AG08395 (cell line): ENCODE data around the gene KBTBD12.

Experiments
- DNase-seq: peaks from one replicate; pipeline ENCODE4 v3.0.0; 2012; ENCODE audit warnings: mixed read lengths, low spot score

The KBTBD12 gene

DNA sequence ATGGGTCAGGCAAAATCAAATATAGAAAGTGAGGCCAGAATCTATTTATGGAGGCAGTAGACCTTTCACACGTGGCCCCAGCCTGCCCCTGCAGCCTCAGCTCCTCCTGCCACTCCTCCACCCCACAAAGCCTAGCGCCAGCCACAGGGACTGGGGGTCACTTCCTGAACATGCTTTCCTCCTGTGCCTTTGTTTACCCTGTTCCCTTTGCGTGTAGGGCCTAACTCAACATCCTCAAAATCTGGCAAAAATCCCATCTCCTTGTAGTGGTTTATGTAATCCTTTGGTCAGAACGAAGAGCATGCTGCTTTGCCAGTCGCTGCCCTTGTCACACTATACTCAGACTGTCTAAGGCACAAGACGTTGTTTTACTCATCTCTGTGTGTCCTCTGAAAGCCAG is 39.6 kb downstream of the KBTBD12 start:
- no peak for DNase-seq

DNA sequence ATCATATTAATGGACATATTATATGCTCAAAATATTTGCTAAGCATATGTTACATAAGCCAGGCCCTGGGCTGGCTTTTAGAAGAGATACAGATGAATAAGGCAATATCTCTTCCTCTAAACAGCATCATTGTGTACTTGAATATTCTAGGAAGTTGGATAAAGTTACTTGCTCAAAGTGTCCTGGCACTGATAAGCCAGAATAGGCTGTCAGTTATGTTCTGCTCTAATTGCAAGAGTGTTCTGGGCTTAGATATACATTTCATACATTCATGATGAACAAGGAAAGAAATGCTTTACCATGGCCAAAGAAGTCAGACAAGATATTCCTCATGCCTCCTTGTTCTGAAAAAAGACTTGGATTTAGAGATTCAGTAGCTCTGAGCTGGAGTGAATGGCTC is 40.7 kb downstream of the KBTBD12 start:
- DNase-seq, result no peak

DNA sequence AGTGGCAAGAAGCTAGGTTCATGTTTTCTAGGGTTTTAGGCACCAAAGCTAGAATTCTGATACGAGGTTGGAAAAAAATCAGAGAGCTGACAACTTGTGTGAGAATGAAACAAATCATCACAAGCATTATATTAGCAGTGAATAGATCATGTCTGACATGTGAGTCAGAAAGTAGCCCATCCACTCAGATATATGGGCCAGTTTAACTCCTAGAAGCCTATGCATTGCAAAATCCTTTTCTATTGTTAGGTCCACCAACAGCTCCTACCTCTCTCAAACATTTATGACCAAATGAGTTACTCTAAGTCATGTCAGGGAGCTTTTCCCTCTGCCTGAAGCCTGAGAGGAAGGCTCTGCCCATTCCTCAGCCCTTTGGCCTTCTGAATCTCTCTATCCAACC is 44.0 kb downstream of the KBTBD12 start:
- DNase-seq, result no peak

DNA sequence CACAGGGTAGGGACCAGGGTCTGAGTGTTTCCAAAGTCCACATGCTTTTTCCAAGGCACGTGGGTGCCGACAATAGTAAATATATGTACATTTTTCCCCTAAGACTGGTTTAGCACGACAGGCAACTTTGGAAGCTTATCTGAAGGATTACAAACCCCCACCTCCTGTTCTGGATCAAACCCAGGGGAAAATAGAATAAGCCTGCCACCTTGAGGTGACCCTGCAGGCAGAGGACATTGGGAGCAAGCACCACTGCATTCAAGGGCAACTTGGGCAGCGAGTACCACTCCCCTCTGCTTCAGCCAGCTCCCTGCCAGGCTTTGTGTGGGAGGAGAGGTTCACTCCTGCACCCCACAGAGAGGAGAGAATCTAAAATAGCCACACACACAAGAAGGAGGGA is 44.8 kb downstream of the KBTBD12 start:
- peak; percentile 20 for DNase-seq

DNA sequence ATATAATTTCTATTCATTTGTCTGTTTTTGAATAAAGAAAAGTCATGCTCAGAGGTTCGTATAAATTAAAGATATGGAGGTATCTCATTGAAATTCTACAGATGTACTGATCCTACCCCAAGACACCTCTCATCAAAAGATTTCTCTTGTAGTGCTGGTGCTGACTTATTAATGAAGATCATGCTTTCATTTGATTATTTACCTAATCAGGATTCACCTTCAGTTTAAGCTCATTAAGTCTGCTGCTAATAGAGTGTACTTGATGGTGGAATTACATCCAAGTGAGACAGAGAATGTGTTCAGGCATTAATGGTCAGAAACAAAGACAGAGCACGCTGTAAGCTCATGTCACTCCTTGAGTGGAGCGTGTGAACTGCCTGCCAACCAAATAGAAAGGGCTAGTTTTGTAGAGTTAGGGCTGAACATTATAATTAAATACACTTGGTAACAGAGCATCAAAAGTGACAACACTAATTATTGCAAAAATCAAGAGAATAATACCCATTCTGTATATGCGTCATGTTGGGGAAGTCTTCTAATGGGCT is 45.5 kb downstream of the KBTBD12 start:
- DNase-seq, result no peak

DNA sequence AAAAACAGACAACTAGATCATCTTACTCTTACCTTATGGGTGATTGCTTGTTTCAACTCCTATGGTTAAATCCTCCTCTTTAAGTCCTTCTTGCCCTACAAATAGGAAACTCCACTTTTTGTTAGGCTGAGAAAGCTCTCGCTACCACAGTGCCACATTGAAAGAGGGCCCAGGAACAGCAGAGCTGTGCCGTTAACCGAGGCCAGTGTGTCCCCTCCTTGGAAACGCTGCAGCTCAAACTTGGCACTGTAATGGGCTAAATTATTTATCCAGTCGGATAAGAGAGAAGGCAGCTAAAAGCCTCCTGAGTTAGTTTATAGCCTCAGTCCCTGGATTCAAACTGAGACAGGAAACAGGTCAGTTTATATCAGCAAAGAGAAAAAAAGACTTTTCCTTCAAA is 46.1 kb downstream of the KBTBD12 start:
- DNase-seq, result no peak

DNA sequence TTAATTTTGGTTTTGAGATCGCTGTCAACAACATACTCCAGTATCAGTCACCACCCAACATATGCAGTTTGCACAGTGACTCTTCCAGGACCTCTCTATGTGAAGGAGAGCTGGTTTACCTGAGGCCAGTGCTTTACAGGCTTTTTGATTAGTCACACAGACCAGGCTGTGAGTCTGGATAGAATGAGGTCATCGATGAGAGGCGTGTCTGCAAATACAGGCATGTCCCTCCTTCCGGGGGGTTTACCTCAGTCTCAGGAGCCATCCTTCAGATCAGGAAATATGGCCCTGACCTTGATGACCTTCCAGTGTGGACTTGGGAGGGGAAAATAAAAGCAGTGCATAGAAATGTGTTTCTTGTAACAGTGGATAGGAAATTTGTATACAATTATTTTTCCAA is 46.9 kb downstream of the KBTBD12 start:
- DNase-seq, result no peak

DNA sequence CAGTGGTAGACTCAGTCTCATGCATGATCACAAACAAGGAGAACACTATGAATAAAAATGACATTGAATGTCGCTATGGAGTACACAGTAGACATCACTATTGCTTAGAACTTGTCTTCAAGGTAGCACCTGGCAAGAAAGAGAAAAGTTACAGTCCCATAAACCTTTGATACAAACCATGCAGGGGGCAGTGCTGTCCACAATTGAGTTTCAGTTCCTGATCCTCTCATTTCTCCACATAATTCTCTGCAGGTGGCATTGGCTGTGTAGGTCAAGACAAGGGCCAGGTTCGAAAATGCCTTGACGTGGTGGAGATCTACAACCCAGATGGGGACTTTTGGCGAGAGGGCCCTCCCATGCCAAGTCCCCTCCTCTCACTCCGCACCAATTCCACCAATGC is 47.9 kb downstream of the KBTBD12 start:
- no peak for DNase-seq

DNA sequence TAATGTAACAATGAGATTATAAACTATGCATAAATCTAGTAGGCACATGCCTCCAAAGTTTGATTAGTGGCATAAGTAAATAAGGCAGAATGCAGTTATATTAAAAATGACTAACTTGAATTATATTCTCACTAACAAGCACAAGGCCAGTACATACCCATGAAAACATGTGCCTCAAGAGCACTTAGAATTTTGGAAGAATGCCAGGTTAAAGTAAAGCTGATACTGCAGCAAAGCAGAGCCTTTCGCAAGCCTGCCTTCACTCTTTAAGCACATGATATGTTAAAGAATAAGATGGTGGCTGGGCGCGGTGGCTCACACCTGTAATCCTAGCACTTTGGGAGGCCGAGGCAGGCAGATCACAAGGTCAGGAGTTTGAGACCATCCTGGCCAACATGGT is 49.0 kb downstream of the KBTBD12 start:
- DNase-seq, result no peak

DNA sequence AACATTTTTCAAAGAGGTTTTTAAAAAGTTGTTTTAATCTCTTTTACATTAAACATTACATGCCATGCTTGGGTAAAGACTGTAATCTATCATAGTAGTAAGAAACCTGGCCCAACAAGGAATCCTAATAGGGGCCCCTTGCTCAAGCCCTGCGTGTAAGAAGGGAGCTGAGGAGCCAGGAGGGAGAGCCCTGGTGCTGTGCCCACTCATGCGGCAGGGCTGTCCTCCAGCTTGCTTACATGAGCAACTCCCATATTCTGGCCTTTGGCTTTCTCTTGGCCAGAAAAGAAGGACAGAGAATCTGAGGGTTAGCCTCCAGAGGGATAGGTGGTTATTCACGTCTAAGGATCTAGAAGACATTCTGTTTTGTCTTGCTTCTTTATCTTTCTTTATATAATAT is 49.8 kb downstream of the KBTBD12 start:
- no peak for DNase-seq

DNA sequence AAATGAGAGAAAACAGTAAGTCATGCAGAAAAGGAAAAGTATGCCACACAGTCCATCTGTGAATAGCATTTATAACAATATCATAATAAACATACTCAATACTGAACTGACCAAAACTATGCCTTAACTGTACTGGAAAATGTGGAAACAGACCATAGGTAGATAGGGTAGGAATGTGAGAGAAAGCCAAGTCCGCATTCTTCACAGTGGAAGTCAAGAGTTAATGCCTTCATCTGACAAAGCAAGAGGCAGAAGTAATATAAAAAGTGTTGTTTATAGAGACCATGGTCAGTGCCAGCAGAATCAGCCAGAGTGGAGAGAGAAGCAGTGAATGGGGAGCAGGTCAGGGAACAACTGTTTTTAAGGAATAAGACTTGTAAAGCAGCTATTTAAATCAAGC is 52.3 kb downstream of the KBTBD12 start:
- no peak for DNase-seq

DNA sequence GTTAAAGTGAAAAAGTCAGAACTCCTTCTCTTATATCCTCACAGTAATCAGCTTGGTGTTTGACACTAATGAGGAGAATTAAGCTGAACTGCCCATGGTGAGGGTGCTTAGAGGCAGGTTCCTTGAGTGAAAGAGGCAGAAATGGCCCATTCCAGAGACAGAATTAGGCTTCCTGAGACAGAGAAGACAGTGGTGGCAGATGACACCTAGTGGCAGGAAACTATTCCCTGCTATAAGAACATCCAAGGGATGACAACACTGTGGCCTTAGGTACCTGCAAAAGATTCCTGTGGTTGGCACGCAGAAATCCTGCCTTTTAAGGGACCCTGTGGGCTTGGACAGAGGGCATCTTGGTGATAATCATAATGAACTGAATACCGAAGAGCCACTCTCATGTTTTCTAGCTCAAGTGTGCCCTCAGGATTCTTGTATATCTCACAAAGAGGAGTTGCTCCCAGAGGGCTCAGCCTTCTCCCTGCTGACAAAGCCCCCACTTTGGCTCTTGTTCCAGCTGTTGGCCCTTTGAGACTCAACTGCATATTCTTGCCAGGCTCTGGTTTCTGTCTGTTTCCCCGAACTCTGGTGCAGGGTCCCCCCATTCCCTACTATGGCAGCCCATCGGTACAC is 56.0 kb downstream of the KBTBD12 start:
- peak; percentile 72 for DNase-seq

DNA sequence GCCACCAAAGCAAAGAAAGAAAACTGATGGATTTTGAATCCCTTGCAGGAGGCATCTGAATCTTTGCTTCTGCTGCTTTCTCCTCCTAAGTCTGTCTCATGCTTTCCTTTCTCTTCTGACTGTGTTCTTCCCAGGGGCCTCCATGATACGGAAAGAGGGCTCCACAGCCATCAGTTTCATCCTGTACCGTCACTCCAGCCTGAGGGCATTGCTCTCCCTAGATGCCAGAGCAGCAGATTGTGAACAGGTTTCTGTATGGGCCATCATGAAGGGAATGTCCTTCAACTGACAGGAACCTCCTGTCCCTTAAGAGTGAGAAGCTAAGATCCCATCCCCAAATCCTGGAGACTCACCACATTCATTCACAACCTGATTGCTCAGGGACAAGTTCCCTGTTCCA is 59.2 kb downstream of the KBTBD12 start:
- no peak for DNase-seq

DNA sequence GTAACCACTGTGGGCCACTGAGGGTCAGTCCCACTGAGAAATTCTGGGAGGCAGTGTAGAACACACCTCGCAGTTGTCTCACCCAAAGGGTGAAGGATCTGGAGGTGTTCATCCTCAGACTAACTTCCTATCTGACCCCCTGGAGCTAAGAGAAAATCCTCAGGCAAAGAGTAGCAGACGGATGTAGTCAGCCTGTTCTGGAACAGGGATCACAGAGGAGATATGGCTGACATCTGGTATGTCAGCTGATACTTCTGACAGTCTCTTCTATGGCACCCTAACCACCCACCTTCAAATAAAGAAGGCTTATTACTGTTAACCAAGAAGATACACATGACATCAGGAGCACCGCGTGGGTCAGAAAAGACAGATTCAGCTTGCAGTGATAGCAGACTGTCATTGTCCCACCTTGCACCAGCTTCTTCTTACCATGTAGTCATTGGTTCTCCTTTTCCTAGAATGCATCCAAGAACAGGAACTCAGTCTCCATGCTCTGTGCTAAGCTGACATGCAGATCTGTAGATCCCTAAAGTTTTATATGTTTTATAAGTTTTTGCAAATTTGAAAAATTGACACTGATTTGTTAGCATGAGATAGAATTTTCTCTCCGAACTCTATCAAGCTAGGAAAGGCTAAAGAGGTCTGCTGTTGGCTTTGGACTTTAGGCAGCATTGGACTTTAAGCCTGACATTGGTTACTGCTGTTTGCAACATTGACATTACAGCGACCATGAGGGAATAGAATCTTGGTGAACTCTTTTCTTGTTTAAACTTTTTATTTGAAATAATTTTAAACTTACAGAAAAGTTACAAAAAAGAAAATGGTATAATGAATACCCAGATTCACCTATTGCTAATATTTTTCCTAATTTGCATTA is 60.4 kb downstream of the KBTBD12 start:
- DNase-seq, result no peak

DNA sequence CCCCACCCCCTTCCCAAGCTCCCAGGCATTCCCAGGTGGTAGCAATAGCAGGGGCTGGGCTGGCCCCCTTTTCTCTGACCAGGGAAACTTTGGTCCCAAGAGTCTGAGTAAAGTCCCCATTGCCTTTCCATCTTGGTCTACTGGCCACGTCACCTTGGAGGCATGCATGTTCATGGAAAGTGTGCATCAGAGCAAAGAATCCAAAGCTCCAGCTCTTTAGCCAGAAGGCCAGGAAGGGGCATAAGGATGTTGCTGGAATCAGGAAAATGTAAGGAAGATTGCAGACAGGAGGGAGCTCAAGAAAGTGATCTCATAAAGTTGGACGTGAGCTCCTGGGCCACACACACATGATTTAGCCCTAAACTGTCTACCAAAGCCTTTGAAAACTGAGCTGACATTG is 63.6 kb downstream of the KBTBD12 start:
- DNase-seq, result no peak

DNA sequence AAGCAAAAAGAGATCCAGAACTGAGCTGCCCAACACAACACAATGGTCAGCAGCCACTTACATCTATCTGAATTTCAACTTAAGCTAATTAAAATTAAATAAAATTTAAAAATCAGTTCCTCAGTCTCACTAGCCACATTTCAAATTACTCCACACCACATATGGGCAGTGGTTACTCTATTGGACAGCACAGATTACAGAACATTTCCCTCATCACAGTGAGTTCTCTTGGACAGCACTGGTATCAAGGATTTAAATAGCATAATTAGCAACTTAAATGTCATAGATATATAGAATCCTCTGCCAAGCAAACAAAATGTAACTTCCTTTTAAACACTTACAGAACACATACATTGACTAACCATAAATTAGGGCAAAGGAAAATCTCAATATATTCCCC is 64.4 kb downstream of the KBTBD12 start:
- no peak for DNase-seq

DNA sequence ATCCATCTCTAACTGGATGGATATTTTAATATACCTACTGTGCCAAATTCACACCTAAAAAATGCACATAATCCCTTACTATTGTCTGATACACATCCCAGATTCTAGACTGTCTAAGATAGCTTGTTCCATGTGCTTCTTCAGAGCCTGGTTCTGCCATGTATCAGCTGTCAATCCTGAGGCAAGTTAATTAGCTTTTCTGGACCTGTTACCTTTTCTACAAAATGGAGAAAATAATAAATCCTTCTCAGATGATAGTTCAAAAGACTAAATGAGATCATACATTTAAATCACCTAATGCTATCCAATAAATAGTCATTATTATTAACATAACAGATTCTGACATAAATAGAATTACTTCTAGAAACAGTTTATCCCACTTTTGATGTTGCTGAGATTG is 66.1 kb downstream of the KBTBD12 start:
- no peak for DNase-seq

DNA sequence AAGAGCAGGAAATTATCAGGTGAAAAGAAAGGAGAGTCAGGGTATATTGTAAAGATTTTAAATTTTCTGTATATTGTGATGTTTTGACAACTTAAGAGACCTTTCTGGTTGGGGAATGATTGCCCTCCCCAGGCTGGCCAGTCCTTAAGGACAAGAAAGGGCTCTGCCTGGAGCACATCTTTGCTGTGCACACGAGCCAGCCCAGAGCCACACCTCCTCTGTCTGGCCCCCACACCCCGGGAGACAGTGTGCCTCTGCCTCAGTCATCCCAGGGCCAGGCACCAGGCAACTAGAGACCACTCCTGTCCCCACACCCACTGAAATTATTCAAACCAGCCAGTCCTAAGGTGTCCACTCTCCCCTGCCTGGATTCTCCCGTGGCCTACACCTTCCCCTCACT is 67.1 kb downstream of the KBTBD12 start:
- no peak for DNase-seq

DNA sequence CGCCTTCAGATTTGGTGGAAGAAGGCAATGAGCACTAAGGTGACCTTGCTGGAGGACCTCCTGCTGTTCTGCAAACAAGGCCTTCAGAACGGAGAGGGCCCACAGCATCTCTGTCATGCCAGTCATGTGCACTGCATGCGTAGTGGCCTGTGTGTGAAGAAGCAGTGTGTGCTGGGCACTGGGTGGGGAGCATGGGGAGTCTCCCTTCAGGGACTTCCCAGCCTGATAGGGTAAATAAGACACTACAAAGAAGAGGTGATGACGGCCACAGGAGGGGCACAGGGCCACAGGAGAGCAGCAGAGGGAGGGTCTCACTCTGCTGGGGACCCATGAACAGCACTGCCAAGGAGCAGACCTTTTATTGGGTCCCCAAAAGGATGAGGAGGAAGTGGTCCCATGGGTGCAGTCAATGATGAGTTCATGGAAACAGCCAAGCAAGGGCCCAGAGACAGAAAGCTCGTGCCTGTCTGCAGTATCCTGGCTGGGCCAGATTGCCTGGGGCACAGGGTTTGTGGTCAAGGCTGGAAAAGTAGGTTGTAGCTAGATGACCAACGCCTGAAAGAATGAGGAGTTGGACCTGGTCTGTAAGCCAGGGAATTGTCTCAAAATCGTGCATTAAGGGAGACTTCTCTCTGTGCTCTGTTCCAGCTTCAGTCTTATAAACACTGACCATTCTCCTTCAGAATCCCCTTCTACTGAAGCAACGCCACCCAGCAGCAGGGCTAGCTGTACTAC is 69.4 kb downstream of the KBTBD12 start:
- peak; percentile 82 for DNase-seq

DNA sequence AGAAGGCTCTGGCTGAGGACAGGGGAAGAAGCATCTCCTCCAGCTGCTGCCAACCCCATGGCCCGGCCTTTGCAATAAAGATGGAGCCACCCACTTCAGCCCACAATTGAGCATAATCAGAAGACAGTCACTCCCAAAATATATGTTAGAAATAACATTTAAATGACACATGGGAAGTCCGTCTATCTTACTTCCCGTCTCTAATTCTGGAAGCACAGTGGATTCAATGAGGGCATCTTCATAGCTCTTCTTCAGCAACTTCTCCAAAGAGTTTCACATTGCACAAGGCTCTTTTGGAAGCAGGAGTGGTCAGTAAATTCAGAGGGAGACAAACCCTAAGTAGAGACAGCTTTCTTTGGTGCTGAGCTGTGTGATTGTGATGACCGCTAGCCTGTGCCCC is 70.2 kb downstream of the KBTBD12 start:
- DNase-seq, result no peak

DNA sequence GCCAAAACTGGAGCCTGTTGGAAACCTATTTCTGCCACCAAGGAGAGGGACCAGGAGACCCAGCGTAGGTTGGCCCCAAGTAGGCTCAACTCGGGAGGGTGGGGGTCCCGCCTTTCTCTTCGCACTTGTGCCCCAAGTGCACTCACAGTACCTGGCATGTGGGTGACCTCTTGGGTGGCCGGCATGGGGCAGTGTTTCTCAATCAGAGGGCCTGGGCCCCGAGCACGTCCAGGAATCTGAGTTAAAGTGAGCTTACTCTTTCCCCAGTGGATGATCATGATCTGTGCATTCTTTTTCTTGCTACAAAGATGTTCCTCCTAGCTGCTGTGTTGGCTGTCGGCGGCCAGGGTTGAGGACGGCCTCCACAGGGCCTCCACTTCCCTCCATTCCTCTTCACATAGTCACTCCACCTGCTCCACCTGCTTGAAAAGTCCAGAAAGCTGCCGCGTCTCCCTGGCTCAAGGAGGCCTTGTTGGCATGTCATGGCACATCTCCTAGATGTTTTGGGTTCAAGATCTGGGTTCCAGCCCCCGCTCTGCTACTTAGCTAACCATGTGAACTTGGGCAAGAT is 70.7 kb downstream of the KBTBD12 start:
- DNase-seq, result no peak

DNA sequence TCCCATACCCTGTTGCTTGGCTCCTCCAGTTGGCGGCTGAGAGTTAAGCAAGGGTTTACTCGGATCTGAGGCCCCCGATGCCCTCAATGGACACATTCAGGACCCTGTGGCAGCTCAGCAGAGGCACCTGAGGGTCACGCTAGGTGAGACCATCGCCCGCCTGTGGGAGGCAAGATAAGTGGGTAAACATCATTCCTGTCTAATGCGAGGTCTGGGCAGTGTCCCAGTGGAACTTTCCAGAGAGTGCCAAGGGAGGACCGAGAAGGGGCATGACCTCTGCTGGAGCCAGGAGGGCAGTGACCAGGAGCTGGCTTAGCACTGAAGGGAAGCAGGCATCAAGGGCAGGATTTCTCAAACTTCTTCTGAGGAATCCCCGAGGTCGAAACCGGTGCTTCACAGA is 71.8 kb downstream of the KBTBD12 start:
- no peak for DNase-seq
